ENCODE data around the gene CABLES2.

The CABLES2 gene

DNA sequence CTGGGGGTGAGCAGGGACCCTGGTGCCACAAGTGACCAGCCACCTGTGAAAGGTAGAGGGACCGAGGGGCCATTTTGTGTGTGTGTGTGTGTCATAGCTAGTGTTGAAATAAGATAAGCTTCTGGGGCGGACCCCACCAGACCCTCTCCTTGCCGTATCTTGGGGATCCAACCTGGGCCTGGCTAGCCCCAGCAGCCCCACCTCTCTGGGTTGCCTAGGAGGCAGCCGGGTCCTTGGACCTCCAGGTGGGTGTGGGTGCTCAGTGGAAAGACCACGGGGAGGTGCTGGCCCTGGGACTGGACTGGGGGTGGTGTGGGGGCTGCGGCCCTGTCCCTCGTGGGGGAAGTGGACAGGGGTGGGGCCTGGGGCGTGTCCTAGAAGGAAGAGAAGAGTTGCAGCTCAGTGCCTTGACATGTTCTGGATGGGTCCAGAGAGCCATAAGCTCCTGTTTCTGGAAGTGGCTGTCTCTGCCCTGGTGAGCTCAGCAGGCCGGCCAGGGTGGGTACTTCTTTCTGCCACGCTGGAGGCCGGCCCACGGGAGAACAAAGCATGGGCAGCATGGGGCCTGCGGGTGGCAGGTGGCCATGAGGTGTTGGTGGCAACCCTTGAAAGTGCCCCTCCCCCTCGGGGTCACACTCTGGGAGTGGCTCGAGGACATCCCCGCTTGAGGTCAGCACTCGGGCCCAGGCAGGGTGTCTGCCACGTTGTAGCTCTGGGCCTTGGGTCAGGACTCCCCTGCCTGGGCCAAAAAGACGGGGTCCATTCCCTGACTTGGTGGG, 11.8 kb upstream of the CABLES2 start:
- TF ChIP-seq, protein P1, sequence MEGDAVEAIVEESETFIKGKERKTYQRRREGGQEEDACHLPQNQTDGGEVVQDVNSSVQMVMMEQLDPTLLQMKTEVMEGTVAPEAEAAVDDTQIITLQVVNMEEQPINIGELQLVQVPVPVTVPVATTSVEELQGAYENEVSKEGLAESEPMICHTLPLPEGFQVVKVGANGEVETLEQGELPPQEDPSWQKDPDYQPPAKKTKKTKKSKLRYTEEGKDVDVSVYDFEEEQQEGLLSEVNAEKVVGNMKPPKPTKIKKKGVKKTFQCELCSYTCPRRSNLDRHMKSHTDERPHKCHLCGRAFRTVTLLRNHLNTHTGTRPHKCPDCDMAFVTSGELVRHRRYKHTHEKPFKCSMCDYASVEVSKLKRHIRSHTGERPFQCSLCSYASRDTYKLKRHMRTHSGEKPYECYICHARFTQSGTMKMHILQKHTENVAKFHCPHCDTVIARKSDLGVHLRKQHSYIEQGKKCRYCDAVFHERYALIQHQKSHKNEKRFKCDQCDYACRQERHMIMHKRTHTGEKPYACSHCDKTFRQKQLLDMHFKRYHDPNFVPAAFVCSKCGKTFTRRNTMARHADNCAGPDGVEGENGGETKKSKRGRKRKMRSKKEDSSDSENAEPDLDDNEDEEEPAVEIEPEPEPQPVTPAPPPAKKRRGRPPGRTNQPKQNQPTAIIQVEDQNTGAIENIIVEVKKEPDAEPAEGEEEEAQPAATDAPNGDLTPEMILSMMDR (IDR thresholded peaks at IDR 0.05; ENCODE audit: low read depth, low read length, missing control alignments): no peak
- H3K27me3 ChIP-seq (replicated peaks): peaks cover 2% of the 10 kb centered on the region
- no peak overlapping the region for H3K27ac ChIP-seq
- in situ Hi-C loops (cut with HindIII; ENCODE audit: low pct_ligation_motif_present, low sequenced_read_pairs): no loop called here
- H3K36me3 ChIP-seq (replicated peaks): no peaks in the 10 kb centered on the region
- no peak for DNase-seq
- H3K4me3 ChIP-seq (ENCODE audit: low read depth, low read length): no peak overlapping the region

DNA sequence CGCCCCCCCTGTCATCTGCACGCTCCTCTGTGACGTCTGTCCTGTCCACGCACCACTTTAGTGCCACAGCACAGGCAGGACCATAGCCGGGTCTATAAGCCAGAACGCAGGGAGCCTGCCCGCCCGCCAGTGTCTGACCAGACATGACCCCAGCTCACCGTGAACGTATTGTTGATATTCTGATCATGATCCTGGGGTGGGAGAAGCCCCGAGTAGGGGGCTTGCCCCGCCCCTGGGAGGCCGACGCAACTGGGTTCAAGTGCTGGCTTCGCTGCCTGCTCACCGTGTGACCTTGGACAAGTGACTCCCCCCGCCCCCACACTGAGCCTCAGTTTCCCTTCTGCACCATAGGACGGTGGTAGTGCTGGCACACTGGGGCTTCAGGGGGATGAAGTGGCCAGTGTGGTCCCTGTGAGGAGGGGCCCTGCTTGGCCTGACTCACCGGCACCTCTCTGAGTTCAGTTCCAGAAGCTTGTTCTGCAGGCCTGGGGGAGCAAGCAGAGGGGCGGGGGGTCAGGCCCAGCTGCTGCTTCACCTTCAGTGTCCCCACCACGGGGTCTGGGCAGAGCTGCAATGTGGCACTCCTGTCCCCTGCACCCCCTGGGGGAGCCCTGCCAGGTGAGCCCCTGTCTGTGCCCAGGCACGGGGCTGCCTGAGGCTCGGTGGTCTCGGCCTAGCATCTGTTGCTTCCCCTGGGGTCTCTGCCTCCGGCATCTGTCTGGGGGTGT, 11.1 kb upstream of the CABLES2 start:
- in situ Hi-C loops (cut with HindIII; ENCODE audit: low pct_ligation_motif_present, low sequenced_read_pairs): no loop called here
- H3K27me3 ChIP-seq (replicated peaks): peaks cover under 1% of the 10 kb centered on the region
- no peak for DNase-seq
- no peaks in the 10 kb centered on the region for H3K36me3 ChIP-seq (replicated peaks)
- H3K27ac ChIP-seq: no peak overlapping the region
- H3K4me3 ChIP-seq (ENCODE audit: low read depth, low read length): no peak overlapping the region
- TF ChIP-seq, protein P1 (IDR thresholded peaks at IDR 0.05; ENCODE audit: low read depth, low read length, missing control alignments): no peak

DNA sequence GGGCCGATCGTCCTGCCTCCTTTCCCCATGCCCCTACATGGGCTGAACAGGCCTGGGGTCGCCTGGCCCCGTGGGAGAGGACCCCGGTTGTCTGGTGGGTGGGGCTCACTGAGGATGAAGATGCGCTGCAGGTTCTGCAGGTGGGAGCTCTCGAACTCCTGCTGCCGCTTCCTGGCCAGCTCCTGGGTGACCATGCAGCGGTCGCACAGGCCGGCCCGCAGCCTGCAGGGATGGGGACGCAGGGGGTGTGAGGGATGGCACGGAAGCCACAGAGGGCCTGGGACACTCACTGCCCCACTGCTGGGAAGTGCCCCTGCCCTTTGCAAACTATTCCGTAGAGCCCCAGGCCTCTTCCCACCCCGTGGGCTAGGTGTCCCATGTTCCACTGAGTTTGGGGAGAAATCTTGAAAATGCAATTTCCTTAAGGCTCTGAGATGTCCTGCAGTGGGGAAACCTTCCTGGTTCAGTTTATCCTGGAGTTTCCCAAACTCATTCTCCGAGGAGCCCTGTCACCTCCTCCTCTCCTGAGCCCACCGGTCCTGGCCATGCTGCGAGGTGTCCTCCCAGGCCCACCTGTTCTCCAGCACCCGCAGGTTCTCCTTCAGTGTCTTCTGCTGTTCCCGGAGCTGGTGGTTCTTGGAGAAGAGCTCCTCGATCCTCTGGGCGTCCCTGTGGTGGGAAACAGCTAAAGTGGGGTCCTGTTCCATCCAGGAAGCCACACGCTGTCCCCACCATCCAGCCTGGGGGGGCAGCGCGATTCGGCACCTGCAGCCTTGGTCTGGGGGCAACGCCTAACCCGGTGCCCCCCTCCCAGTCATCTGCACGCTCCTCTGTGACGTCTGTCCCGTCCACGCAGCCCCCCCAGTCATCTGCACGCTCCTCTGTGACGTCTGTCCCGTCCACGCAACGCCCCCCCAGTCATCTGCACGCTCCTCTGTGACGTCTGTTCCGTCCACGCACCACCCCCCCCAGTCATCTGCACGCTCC, 9.9 kb upstream of the CABLES2 start:
- TF ChIP-seq, protein P1 (IDR thresholded peaks at IDR 0.05; ENCODE audit: low read depth, low read length, missing control alignments): no peak

DNA sequence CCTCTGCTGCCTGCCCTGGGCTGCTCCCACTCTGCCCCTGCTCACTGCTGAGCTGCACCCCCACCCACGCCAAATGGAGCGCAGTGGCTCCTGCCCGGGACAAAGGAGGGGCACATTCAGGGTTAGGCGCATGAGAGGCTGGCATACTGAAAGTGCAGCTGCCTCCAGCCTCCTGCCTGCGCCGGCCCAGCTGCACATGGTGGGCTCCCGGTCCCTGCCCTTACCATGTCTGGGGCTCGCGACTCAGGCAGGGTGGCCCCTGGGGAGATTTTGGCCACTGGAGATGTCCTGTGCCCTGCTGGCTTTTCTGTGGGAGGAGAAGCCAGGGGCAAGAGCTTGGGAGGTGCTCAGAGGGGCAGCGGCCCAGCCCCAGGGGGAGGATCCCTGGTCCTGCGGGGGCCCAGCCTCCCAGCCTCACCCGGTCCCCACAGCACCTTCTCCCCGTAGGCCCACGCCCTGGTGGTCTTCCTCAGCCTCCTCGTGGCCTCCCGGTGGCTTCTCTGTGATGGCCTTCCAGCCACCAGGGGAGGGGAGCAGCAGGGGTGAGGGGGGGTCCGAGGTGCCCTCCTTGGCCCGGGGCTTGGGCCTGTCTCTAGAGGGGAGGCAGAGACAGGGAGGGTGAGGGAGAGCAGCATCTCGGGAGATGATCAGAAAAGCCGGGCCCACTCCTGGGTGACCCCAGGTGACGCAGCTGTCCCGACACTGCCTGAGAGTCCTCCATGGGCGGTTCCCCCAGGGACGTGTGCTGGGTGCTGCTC, 8.4 kb upstream of the CABLES2 start:
- H3K27me3 ChIP-seq (replicated peaks): no peaks in the 10 kb centered on the region
- no peak overlapping the region for H3K27ac ChIP-seq
- in situ Hi-C loops (cut with HindIII; ENCODE audit: low pct_ligation_motif_present, low sequenced_read_pairs): no loop called here
- TF ChIP-seq, protein P1 (IDR thresholded peaks at IDR 0.05; ENCODE audit: low read depth, low read length, missing control alignments): no peak
- no peak overlapping the region for H3K4me3 ChIP-seq (ENCODE audit: low read depth, low read length)
- no peaks in the 10 kb centered on the region for H3K36me3 ChIP-seq (replicated peaks)
- no peak for DNase-seq

More for the DNA sequence above, 9.9 kb upstream of the CABLES2 start:
- H3K36me3 ChIP-seq (replicated peaks): no peaks in the 10 kb centered on the region
- no peak overlapping the region for H3K4me3 ChIP-seq (ENCODE audit: low read depth, low read length)
- H3K27me3 ChIP-seq (replicated peaks): no peaks in the 10 kb centered on the region
- H3K27ac ChIP-seq: no peak overlapping the region
- in situ Hi-C loops (cut with HindIII; ENCODE audit: low pct_ligation_motif_present, low sequenced_read_pairs): no loop called here
- no peak for DNase-seq

DNA sequence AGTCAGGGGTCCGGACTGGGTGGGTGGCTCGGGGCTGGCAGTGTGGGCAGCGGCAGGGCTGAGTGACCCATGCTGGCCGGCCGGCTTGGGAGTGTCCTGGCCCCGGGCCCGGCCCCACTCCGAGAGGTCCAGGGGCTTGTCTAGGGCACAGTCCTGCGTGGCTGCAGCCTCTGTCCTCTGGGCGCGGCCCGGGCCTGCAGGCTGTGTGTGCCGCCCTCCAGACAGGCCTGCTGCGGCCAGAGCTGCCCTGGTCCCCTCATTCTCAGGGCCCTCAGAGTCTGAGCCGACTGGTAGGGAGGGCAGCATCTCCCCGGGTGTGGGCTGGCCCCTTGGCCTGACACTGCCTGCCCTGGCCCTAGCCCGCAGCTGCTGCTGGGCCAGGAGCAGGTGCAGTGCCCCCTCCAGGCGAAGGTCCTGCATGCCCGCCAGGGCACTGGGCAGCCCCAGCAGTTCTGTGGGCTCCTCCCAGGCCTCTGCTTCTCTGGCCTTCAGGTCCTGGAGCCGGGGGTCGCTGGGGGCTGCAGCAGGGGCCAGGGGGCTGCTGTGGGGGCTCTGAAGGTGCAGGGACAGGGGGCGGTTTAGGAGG, 6.9 kb upstream of the CABLES2 start:
- in situ Hi-C loops (cut with HindIII; ENCODE audit: low pct_ligation_motif_present, low sequenced_read_pairs): no loop called here

More for the DNA sequence above, 6.9 kb upstream of the CABLES2 start:
- H3K27me3 ChIP-seq (replicated peaks): no peaks in the 10 kb centered on the region
- no peaks in the 10 kb centered on the region for H3K36me3 ChIP-seq (replicated peaks)
- no peak overlapping the region for H3K27ac ChIP-seq
- TF ChIP-seq, protein P1 (IDR thresholded peaks at IDR 0.05; ENCODE audit: low read depth, low read length, missing control alignments): peak; percentile 28
- H3K4me3 ChIP-seq (ENCODE audit: low read depth, low read length): no peak overlapping the region
- no peak for DNase-seq
